Activated CD8-positive, alpha-beta T cell treated with anti-CD3 and anti-CD28 coated beads for 36 hours (primary cell): ENCODE data around the gene GPR89B. TPM values are rescaled to one million over a fixed set of nuclear protein-coding genes. Genes with fewer than 3 reads are reported as not detected.

Source experiments
- ATAC-seq: fragments of 200-7000 bp; cut with Tn5 transposase; one replicate; pipeline ENCODE4 v1.10.0; 2021; ENCODE audit warnings: mild to moderate bottlenecking, moderate library complexity
- CTCF ChIA-PET: fragments of 350-600 bp; sonication (Branson Sonifier 250); formaldehyde crosslinking; loops from one replicate; lab custom pipeline; 2021; ENCODE audit warnings: antibody characterized with exemption; lab: Charles Lee
- POLR2A ChIA-PET: fragments of 350-600 bp; sonication (Branson Sonifier 250); formaldehyde crosslinking; loops from one replicate; lab custom pipeline; 2021; ENCODE audit warnings: antibody characterized with exemption; lab: Charles Lee
- DNase-seq: peaks from one replicate; pipeline ENCODE4 v3.0.0-alpha.2; 2020
- H3K27ac Mint-ChIP-seq: one replicate; pipeline ENCODE4 v1.8.0; 2021; ENCODE audit warnings: mild to moderate bottlenecking, mixed read lengths
- H3K27me3 Mint-ChIP-seq: one replicate; pipeline ENCODE4 v1.8.0; 2021; ENCODE audit warnings: mixed read lengths
- H3K36me3 Mint-ChIP-seq: one replicate; pipeline ENCODE4 v1.8.0; 2021; ENCODE audit warnings: low read depth, mixed read lengths
- H3K4me1 Mint-ChIP-seq: one replicate; pipeline ENCODE4 v1.8.0; 2021; ENCODE audit warnings: low read depth, mixed read lengths
- H3K4me3 Mint-ChIP-seq: one replicate; pipeline ENCODE4 v1.8.0; 2021; ENCODE audit warnings: mild to moderate bottlenecking, moderate library complexity, mixed read lengths
- H3K9me3 Mint-ChIP-seq: one replicate; pipeline ENCODE4 v1.8.0; 2021; ENCODE audit warnings: mixed read lengths
- CTCF ChIP-seq: fragments of 200-600 bp; IDR thresholded peaks from one replicate; pipeline ENCODE4 v1.8.0; 2022; ENCODE audit warnings: antibody characterized with exemption, mild to moderate bottlenecking
- intact Hi-C: fragments of 100-400 bp; cut with micrococcal nuclease; formaldehyde crosslinking; loops from one replicate; pipeline ENCODE4 v1.10.0; 2022
- total RNA-seq, 2 experiments: library from RNA; stranded (reverse); gene quantifications; one replicate each; pipeline ENCODE4 v1.2.3, GENCODE V29; 2021

GPR89B gene
- total RNA-seq, 2 experiments from 2014 or later, result 14.4 to 15.7 TPM

GRCh38 chr1:147892216-147892615, 36.0 kb upstream of the GPR89B start:
- POLR2A ChIA-PET, result no interaction called here
- H3K4me1 Mint-ChIP-seq, result peaks cover 2% of the 10 kb centered on the region
- H3K27me3 Mint-ChIP-seq, result no peaks in the 10 kb centered on the region
- intact Hi-C loops, result loop anchor here (5.0 kb wide), 3 partner anchors 170 to 400 kb away; no protein-coding TSS in a partner anchor
- ATAC-seq (no peak), DNase-seq (peak; percentile 15)
- no peaks in the 10 kb centered on the region for H3K9me3 Mint-ChIP-seq
- no peaks in the 10 kb centered on the region for H3K36me3 Mint-ChIP-seq
- CTCF ChIA-PET, result interaction anchor here (0.8 to 2.8 kb wide), 46 partner anchors 8 to 618 kb away, joined by 3 to 23 read pairs (median 5); partner anchors contain the start of genes GJA5 and GJA8
- no peak overlapping the region for H3K27ac Mint-ChIP-seq
- TF ChIP-seq CTCF, result no peak
- H3K4me3 Mint-ChIP-seq, result no peak overlapping the region

- CTCF ChIA-PET, result interaction anchor here (0.7 to 2.8 kb wide), 58 partner anchors 8 to 619 kb away, joined by 3 to 23 read pairs (median 5); partner anchors contain the start of genes GJA5 and GJA8
- Mint-ChIP-seq H3K27me3 (no peaks in the 10 kb centered on the region), H3K4me1 (peaks cover 2% of the 10 kb centered on the region), H3K4me3 (no peak overlapping the region), H3K27ac (no peak overlapping the region), H3K36me3 (no peaks in the 10 kb centered on the region), H3K9me3 (no peaks in the 10 kb centered on the region)
- POLR2A ChIA-PET, result no interaction called here
- TF ChIP-seq CTCF, result peak; percentile 95
- intact Hi-C loops, result loop anchor here (5.0 kb wide), 3 partner anchors 170 to 400 kb away; no protein-coding TSS in a partner anchor
- DNase-seq (peak; percentile 26), ATAC-seq (no peak)
These were observed 35.4 kb upstream of the GPR89B start for GRCh38 chr1:147892731-147893214.

- no peaks in the 10 kb centered on the region for H3K27me3 Mint-ChIP-seq
- CTCF ChIA-PET, result interaction anchor here (0.8 kb wide), 1 partner anchor 55 kb away, joined by 3 read pairs; no protein-coding TSS in a partner anchor
- no peak for DNase-seq
- no peak for TF ChIP-seq CTCF
- no peak overlapping the region for H3K27ac Mint-ChIP-seq
- peaks cover 2% of the 10 kb centered on the region for H3K4me1 Mint-ChIP-seq
- H3K9me3 Mint-ChIP-seq, result no peaks in the 10 kb centered on the region
- intact Hi-C loops, result no loop called here
- H3K4me3 Mint-ChIP-seq, result no peak overlapping the region
- POLR2A ChIA-PET, result no interaction called here
- H3K36me3 Mint-ChIP-seq, result no peaks in the 10 kb centered on the region
- ATAC-seq, result no peak
These were observed 33.1 kb upstream of the GPR89B start for GRCh38 chr1:147895123-147895522.

- CTCF ChIA-PET, result no interaction called here
These were observed 31.0 kb upstream of the GPR89B start for GRCh38 chr1:147897029-147897752.

More at GRCh38 chr1:147897029-147897752, 31.0 kb upstream of the GPR89B start:
- H3K36me3 Mint-ChIP-seq, result no peaks in the 10 kb centered on the region
- no peak for TF ChIP-seq CTCF
- H3K9me3 Mint-ChIP-seq, result no peaks in the 10 kb centered on the region
- no peaks in the 10 kb centered on the region for H3K4me1 Mint-ChIP-seq
- H3K27ac Mint-ChIP-seq, result no peak overlapping the region
- ATAC-seq (no peak), DNase-seq (no peak)
- POLR2A ChIA-PET, result no interaction called here
- intact Hi-C loops, result no loop called here
- H3K4me3 Mint-ChIP-seq, result no peak overlapping the region
- H3K27me3 Mint-ChIP-seq, result no peaks in the 10 kb centered on the region
